ENCODE data around the gene MTR.

DNA sequence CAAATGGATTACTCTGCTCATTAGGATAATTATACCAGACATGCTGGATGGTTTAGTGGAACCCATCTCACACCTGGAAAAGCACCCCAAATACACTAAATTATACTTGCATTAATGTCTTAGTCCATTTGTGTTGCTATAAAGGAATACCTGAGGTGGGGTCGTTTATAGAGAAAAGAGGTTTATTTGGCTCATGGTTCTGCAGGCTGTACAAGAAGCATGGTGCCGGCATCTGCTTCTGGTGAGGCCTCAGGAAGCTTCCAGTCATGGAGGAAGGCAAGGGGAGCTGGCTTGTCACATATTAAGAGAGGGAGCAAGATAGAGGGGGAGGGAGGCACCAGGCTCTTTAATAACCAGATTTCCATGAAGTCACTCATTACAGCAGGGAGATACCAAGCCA lies 113.6 kb downstream of the MTR start:
- TF ChIP-seq POLR2A (IDR thresholded peaks at IDR 0.05) (no peak), POLR2AphosphoS5 (IDR thresholded peaks at IDR 0.05) (no peak)
